HepG2 (cell line): Measurements from ENCODE around the gene RPS28. TPM values are rescaled to one million over a fixed set of nuclear protein-coding genes. Genes with fewer than 3 reads are reported as not detected.

Experiments
- CEBPG ChIP-seq: IDR thresholded peaks from 2 replicates; pipeline ENCODE4 v1.6.1; 2016
- DPF2 ChIP-seq: sonication (generic); formaldehyde crosslinking; IDR thresholded peaks from 2 replicates; pipeline ENCODE4 v1.4.0; 2020; ENCODE audit warnings: mild to moderate bottlenecking, low read depth, missing genetic modification reagents, borderline replicate concordance
- FOXJ3 ChIP-seq: sonication (generic); formaldehyde crosslinking; IDR thresholded peaks from 2 replicates; pipeline ENCODE4 v1.4.0; 2020; ENCODE audit warnings: missing genetic modification reagents, mild to moderate bottlenecking, borderline replicate concordance
- GABPB1 ChIP-seq: IDR thresholded peaks from 2 replicates; pipeline ENCODE4 v1.6.1; 2016; ENCODE audit warnings: mild to moderate bottlenecking, missing genetic modification reagents, moderate library complexity, missing compliant biosample characterization
- MAFK ChIP-seq, 2 experiments: IDR thresholded peaks in 1 of 2; conservative IDR thresholded peaks in 1 of 2; 2 replicates each; pipeline ENCODE4 v1.6.1; 2011; ENCODE audit warnings: improper control_type of control experiment in 2 of 2, low read length in 2 of 2
- NFE2 ChIP-seq: sonication (generic); formaldehyde crosslinking; IDR thresholded peaks from 2 replicates; pipeline ENCODE4 v1.4.0; 2020; ENCODE audit warnings: missing genetic modification reagents
- PITX1 ChIP-seq: sonication (generic); formaldehyde crosslinking; IDR thresholded peaks from 2 replicates; pipeline ENCODE4 v1.5.1; 2020; ENCODE audit warnings: mild to moderate bottlenecking, missing genetic modification reagents
- ZFP36L1 ChIP-seq: sonication (generic); formaldehyde crosslinking; IDR thresholded peaks from 2 replicates; pipeline ENCODE4 v1.8.0; 2022; ENCODE audit warnings: mild to moderate bottlenecking, missing genetic modification reagents, moderate library complexity
- ZFP37 ChIP-seq: sonication (generic); formaldehyde crosslinking; IDR thresholded peaks from 2 replicates; pipeline ENCODE4 v1.4.0; 2020; ENCODE audit warnings: missing genetic modification reagents, borderline replicate concordance
- ZGPAT ChIP-seq: IDR thresholded peaks from 2 replicates; pipeline ENCODE4 v1.6.1; 2016; ENCODE audit warnings: mild to moderate bottlenecking
- ZNF256 ChIP-seq: sonication (generic); formaldehyde crosslinking; conservative IDR thresholded peaks from 2 replicates; pipeline ENCODE4 v1.4.0; 2020; ENCODE audit warnings: missing genetic modification reagents
- ZNF264 ChIP-seq: sonication (generic); formaldehyde crosslinking; IDR thresholded peaks from 2 replicates; pipeline ENCODE4 v1.4.0; 2020; ENCODE audit warnings: missing genetic modification reagents
- ZNF451 ChIP-seq: sonication (generic); formaldehyde crosslinking; IDR thresholded peaks from 2 replicates; pipeline ENCODE4 v1.5.0; 2020; ENCODE audit warnings: mild to moderate bottlenecking, missing genetic modification reagents
- ZNF503 ChIP-seq: sonication (generic); formaldehyde crosslinking; IDR thresholded peaks from 2 replicates; pipeline ENCODE4 v1.4.0; 2020; ENCODE audit warnings: missing genetic modification reagents
- ZNF564 ChIP-seq: sonication (generic); formaldehyde crosslinking; IDR thresholded peaks from 2 replicates; pipeline ENCODE4 v1.8.1; 2023; ENCODE audit warnings: mild to moderate bottlenecking, missing genetic modification reagents
- ZNF782 ChIP-seq: sonication (generic); formaldehyde crosslinking; IDR thresholded peaks from 2 replicates; pipeline ENCODE4 v1.4.0; 2020; ENCODE audit warnings: missing genetic modification reagents, mild to moderate bottlenecking, borderline replicate concordance
- polyA plus RNA-seq, 8 experiments: library from polyadenylated mRNA; depleted of rRNA in 3 of 8; stranded (reverse) in 7 of 8; unstranded in 1 of 8; fragments of >200 nt; fragmentation: Illumina TruSeq in 4 of 8; extraction: Trizol in 4 of 8; gene quantifications; 2 replicates each; pipeline versions ENCODE4 v1.2.1 to v1.2.3, GENCODE V29; 2011 to 2016; ENCODE audit warnings: low read depth in 4 of 8, missing spikeins in 1 of 8, mixed read lengths in 1 of 8; ENCODE audit not compliant: insufficient read depth in 1 of 8
- total RNA-seq, 5 experiments: library from RNA; depleted of rRNA; stranded (reverse); fragments of >200 nt; fragmentation: Illumina TruSeq; extraction: Trizol; gene quantifications; 2 replicates each; pipeline ENCODE4 v1.2.3, GENCODE V29; 2016; ENCODE audit warnings: low read depth in 1 of 5
- TF ChIP-seq, protein P1 (sequence below): IDR thresholded peaks from 2 replicates; pipeline ENCODE4 v1.6.1; 2018; ENCODE audit warnings: missing genetic modification reagents
- TF ChIP-seq, protein P2 (sequence below): sonication (generic); formaldehyde crosslinking; IDR thresholded peaks from 2 replicates; pipeline ENCODE4 v1.5.0; 2020; ENCODE audit warnings: mild to moderate bottlenecking, missing genetic modification reagents
- TF ChIP-seq, protein P3 (sequence below): sonication (generic); formaldehyde crosslinking; IDR thresholded peaks from 2 replicates; pipeline ENCODE4 v1.9.0; 2022; ENCODE audit warnings: low read depth, missing genetic modification reagents
- TF ChIP-seq, protein P4 (sequence below): sonication (generic); formaldehyde crosslinking; IDR thresholded peaks from 2 replicates; pipeline ENCODE4 v1.8.1; 2023; ENCODE audit warnings: mild to moderate bottlenecking, missing genetic modification reagents, borderline replicate concordance

The RPS28 gene
- total and polyA plus RNA-seq, 2 of the 13 experiments (the other 11 are each of a cell fraction or from before 2014, with no cell fraction given): 281 to 545 TPM

DNA sequence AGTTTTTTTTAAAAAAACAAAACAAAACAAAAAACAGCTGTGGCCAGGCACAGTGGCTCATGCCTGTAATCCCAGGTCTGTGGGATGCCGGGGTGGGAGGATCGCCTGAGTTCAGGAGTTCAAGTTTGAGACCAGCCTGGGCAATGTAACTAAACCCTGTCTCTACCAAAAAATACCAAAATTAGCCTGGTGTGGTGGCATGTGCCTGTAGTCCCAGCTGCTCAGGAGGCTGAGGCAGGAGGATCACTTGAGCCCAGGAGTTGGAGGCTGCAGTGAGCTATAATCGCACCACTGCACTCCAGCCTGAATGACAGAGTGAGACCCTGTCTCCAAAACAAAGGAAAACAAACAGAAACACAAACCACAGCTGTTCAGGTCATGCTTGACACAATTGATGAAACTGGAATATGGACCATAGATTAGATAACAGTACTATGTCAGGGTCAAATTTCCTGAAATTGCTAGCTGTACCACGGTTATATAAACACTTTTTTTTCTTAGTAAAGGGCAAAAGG is 35.8 kb downstream of the RPS28 start (continued):
- TF ChIP-seq ZFP37 (0 out of 2 replicates have a peak, but pooled peaks have one; percentile 33), ZNF782 (CRISPR knock-in tag) (no peak), DPF2 (CRISPR knock-in tag) (peak; percentile 83), ZNF264 (CRISPR knock-in tag) (peak; percentile 80; the same call in 1 of the 2 replicates), MAFK (conservative IDR thresholded peaks at IDR 0.05 in 1 of 2, IDR thresholded peaks at IDR 0.05 in 1 of 2; ENCODE audit: low read length in 2 of 2) (peak in 1 of 2 experiments; percentile 33; a peak in 2 of 4 replicates), GABPB1 (0 out of 2 replicates have a peak, but pooled peaks have one; percentile 11), NFE2 (CRISPR knock-in tag) (no peak), ZGPAT (CRISPR knock-in tag) (peak; percentile 91), ZNF451 (no peak), ZNF503 (CRISPR knock-in tag) (peak; percentile 88; the same call in 1 of the 2 replicates), ZFP36L1 (CRISPR knock-in tag) (peak; percentile 90; the same call in 1 of the 2 replicates), ZNF256 (CRISPR knock-in tag) (no peak), FOXJ3 (CRISPR knock-in tag) (peak; percentile 95), CEBPG (CRISPR knock-in tag) (peak; percentile 80), PITX1 (CRISPR knock-in tag) (peak; percentile 87), ZNF564 (CRISPR knock-in tag) (0 out of 2 replicates have a peak, but pooled peaks have one; percentile 41)
- TF ChIP-seq, protein P1, sequence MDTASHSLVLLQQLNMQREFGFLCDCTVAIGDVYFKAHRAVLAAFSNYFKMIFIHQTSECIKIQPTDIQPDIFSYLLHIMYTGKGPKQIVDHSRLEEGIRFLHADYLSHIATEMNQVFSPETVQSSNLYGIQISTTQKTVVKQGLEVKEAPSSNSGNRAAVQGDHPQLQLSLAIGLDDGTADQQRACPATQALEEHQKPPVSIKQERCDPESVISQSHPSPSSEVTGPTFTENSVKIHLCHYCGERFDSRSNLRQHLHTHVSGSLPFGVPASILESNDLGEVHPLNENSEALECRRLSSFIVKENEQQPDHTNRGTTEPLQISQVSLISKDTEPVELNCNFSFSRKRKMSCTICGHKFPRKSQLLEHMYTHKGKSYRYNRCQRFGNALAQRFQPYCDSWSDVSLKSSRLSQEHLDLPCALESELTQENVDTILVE (CRISPR knock-in tag): peak; percentile 77
- TF ChIP-seq, protein P2, sequence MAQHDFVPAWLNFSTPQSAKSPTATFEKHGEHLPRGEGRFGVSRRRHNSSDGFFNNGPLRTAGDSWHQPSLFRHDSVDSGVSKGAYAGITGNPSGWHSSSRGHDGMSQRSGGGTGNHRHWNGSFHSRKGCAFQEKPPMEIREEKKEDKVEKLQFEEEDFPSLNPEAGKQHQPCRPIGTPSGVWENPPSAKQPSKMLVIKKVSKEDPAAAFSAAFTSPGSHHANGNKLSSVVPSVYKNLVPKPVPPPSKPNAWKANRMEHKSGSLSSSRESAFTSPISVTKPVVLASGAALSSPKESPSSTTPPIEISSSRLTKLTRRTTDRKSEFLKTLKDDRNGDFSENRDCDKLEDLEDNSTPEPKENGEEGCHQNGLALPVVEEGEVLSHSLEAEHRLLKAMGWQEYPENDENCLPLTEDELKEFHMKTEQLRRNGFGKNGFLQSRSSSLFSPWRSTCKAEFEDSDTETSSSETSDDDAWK: no peak
- TF ChIP-seq, protein P3, sequence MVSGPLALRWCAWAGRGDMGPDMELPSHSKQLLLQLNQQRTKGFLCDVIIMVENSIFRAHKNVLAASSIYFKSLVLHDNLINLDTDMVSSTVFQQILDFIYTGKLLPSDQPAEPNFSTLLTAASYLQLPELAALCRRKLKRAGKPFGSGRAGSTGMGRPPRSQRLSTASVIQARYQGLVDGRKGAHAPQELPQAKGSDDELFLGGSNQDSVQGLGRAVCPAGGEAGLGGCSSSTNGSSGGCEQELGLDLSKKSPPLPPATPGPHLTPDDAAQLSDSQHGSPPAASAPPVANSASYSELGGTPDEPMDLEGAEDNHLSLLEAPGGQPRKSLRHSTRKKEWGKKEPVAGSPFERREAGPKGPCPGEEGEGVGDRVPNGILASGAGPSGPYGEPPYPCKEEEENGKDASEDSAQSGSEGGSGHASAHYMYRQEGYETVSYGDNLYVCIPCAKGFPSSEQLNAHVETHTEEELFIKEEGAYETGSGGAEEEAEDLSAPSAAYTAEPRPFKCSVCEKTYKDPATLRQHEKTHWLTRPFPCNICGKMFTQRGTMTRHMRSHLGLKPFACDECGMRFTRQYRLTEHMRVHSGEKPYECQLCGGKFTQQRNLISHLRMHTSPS (CRISPR knock-in tag): no peak; the same call in 1 of the 2 replicates
- TF ChIP-seq, protein P4, sequence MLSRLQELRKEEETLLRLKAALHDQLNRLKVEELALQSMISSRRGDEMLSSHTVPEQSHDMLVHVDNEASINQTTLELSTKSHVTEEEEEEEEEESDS (CRISPR knock-in tag): no peak
